HepG2 (cell line): ENCODE results near the gene COPZ1. TPM values are rescaled to one million over a fixed set of nuclear protein-coding genes. Genes with fewer than 3 reads are reported as not detected.
A peak's percentile ranks its signal among the peaks of the same experiment; 100 is the strongest.

Experiments used
- ATAC-seq: fragments of 200-7000 bp; cut with Tn5 transposase; 3 replicates; pipeline ENCODE4 v1.9.1; 2020; ENCODE audit warnings: mild to moderate bottlenecking, moderate library complexity
- BruUV-seq: library from RNA; stranded (reverse); fragments of 400-500 nt; replicated peaks from 2 replicates; lab custom pipeline; 2021; lab: Mats Ljungman, UMichigan
- CTCF ChIA-PET: fragments of 300-600 bp; formaldehyde crosslinking; extraction: SDS; loops from one replicate; lab custom pipeline; 2021; ENCODE audit warnings: low total read pairs, inconsistent platforms, low intra/inter-chr PET ratio; lab: Yijun Ruan, JAX
- POLR2A ChIA-PET: fragments of 350-600 bp; sonication (Branson Sonifier 250); formaldehyde crosslinking; loops from one replicate; lab custom pipeline; 2020; ENCODE audit warnings: antibody characterized with exemption, inconsistent platforms; lab: Yijun Ruan, JAX
- DNase-seq: peaks from one replicate; pipeline ENCODE4 v3.0.0-alpha.2; 2015; ENCODE audit warnings: low spot score
- FAIRE-seq: peaks from 3 replicates; lab custom pipeline; 2011; peaks lifted over from hg19 to GRCh38; lab: Jason Lieb, UNC
- H2AFZ ChIP-seq: one replicate; pipeline ENCODE4 v1.6.1; 2011; ENCODE audit warnings: low read length, inconsistent platforms
- H3K27ac ChIP-seq: fragments of 300-600 bp; 3 replicates; pipeline ENCODE4 v1.8.0; 2011; ENCODE audit warnings: mixed run types, mild to moderate bottlenecking, mixed read lengths, low read length, inconsistent platforms; ENCODE audit not compliant: insufficient read depth; ENCODE audit errors: extremely low read length
- H3K27me3 ChIP-seq, 2 experiments: fragments of 200-600 bp in 1 of 2; 2 replicates in 1 of 2; 3 replicates in 1 of 2; pipeline versions ENCODE4 v1.6.0 to v1.8.0; 2011; ENCODE audit warnings: low read length in 2 of 2, mild to moderate bottlenecking in 2 of 2, moderate library complexity in 2 of 2, inconsistent platforms in 1 of 2; ENCODE audit not compliant: insufficient read depth in 2 of 2, control insufficient read depth in 1 of 2
- H3K36me3 ChIP-seq, 2 experiments: fragments of 200-600 bp in 1 of 2; replicated peaks in 1 of 2; 2 replicates in 1 of 2; 3 replicates in 1 of 2; pipeline versions ENCODE4 v1.5.1 to v1.8.0; 2011; ENCODE audit warnings: low read length in 2 of 2, inconsistent platforms in 1 of 2; ENCODE audit not compliant: insufficient read depth in 2 of 2, control insufficient read depth in 1 of 2
- H3K4me1 ChIP-seq: 2 replicates; pipeline ENCODE4 v1.5.1; 2012; ENCODE audit warnings: low read length, inconsistent platforms; ENCODE audit not compliant: insufficient read depth
- H3K4me2 ChIP-seq: 2 replicates; pipeline ENCODE4 v1.6.0; 2011; ENCODE audit warnings: low read depth, low read length, inconsistent platforms
- H3K4me3 ChIP-seq, 3 experiments: fragments of 200-600 bp in 1 of 3; sonication (generic), shearing (Covaris generic) in 1 of 3; replicated peaks in 1 of 3; 2 replicates each; pipeline ENCODE4 v1.5.1; 2011 to 2016; ENCODE audit warnings: low read length in 3 of 3, inconsistent platforms in 2 of 3, low read depth in 2 of 3, mild to moderate bottlenecking in 2 of 3, control low read depth in 1 of 3, mixed read lengths in 1 of 3; ENCODE audit not compliant: insufficient read depth in 1 of 3
- H3K79me2 ChIP-seq: one replicate; pipeline ENCODE4 v1.6.1; 2011; ENCODE audit warnings: low read length, inconsistent platforms; ENCODE audit not compliant: insufficient read depth
- H3K9ac ChIP-seq: 2 replicates; pipeline ENCODE4 v1.6.0; 2011; ENCODE audit warnings: mild to moderate bottlenecking, low read depth, low read length, inconsistent platforms; ENCODE audit not compliant: insufficient read depth
- H3K9me3 ChIP-seq: 2 replicates; pipeline ENCODE4 v1.5.1; 2012; ENCODE audit warnings: mild to moderate bottlenecking, low read length
- H4K20me1 ChIP-seq: 2 replicates; pipeline ENCODE4 v1.6.0; 2011; ENCODE audit warnings: inconsistent platforms, mild to moderate bottlenecking, low read length, moderate library complexity; ENCODE audit not compliant: insufficient read depth
- BATF2 ChIP-seq: sonication (generic); formaldehyde crosslinking; IDR thresholded peaks from 2 replicates; pipeline ENCODE4 v1.8.0; 2022; ENCODE audit warnings: mild to moderate bottlenecking, missing genetic modification reagents, moderate library complexity
- CTCF ChIP-seq: sonication (generic); formaldehyde crosslinking; IDR thresholded peaks from 2 replicates; pipeline ENCODE4 v1.5.0; 2020; ENCODE audit warnings: mild to moderate bottlenecking, missing genetic modification reagents, moderate library complexity
- GTF2F1 ChIP-seq: fragments of 150-350 bp; IDR thresholded peaks from 2 replicates; pipeline ENCODE4 v1.6.1; 2014; ENCODE audit warnings: low read length
- HNRNPK ChIP-seq: fragments of 200-400 bp; formaldehyde crosslinking; IDR thresholded peaks from 2 replicates; pipeline ENCODE4 v1.6.1; 2018; ENCODE audit warnings: low read length, low read depth, moderate library complexity, mild to moderate bottlenecking; ENCODE audit not compliant: poor library complexity, severe bottlenecking
- HOXA7 ChIP-seq: sonication (generic); formaldehyde crosslinking; IDR thresholded peaks from 2 replicates; pipeline ENCODE4 v1.8.1; 2022; ENCODE audit warnings: mild to moderate bottlenecking, missing genetic modification reagents, moderate library complexity
- IRF9 ChIP-seq: sonication (generic); formaldehyde crosslinking; IDR thresholded peaks from 2 replicates; pipeline ENCODE4 v1.8.0; 2022; ENCODE audit warnings: missing genetic modification reagents, mild to moderate bottlenecking, borderline replicate concordance
- SUZ12 ChIP-seq: fragments of 150-350 bp; IDR thresholded peaks from 2 replicates; pipeline ENCODE4 v1.6.1; 2014; ENCODE audit warnings: low read depth, low read length
- ZBTB33 ChIP-seq: sonication (generic); formaldehyde crosslinking; IDR thresholded peaks from 2 replicates; pipeline ENCODE4 v1.4.0; 2020; ENCODE audit warnings: missing genetic modification reagents
- ZSCAN29 ChIP-seq: sonication (generic); formaldehyde crosslinking; conservative IDR thresholded peaks from 2 replicates; pipeline ENCODE4 v1.4.0; 2020; ENCODE audit warnings: mild to moderate bottlenecking, missing genetic modification reagents
- WGBS: methylation state at CpG from one replicate; pipeline ENCODE4 v1.1.6; 2017; ENCODE audit warnings: low lambda C conversion rate; 5-methylcytosine and 5-hydroxymethylcytosine counted together
- in situ Hi-C: cut with HindIII; loops from 2 replicates; pipeline ENCODE4 v1.10.0; 2017; ENCODE audit warnings: low pct_unique_long_range_greater_than_20kb; ENCODE audit not compliant: extremely low pct_ligation_motif_present
- intact Hi-C: fragments of 100-400 bp; cut with micrococcal nuclease; formaldehyde crosslinking; loops from one replicate; pipeline ENCODE4 v1.10.0; 2022; ENCODE audit not compliant: unreplicated experiment
- polyA plus RNA-seq, 8 experiments: library from polyadenylated mRNA; depleted of rRNA in 3 of 8; stranded (reverse) in 7 of 8; unstranded in 1 of 8; fragments of >200 nt; fragmentation: Illumina TruSeq in 4 of 8; extraction: Trizol in 4 of 8; gene quantifications; 2 replicates each; pipeline versions ENCODE4 v1.2.1 to v1.2.3, GENCODE V29; 2011 to 2016; ENCODE audit warnings: low read depth in 4 of 8, missing spikeins in 1 of 8, mixed read lengths in 1 of 8; ENCODE audit not compliant: insufficient read depth in 1 of 8
- total RNA-seq, 5 experiments: library from RNA; depleted of rRNA; stranded (reverse); fragments of >200 nt; fragmentation: Illumina TruSeq; extraction: Trizol; gene quantifications; 2 replicates each; pipeline ENCODE4 v1.2.3, GENCODE V29; 2016; ENCODE audit warnings: low read depth in 1 of 5

The COPZ1 gene
- total and polyA plus RNA-seq, 2 of the 13 experiments (the other 11 are each of a cell fraction or from before 2014, with no cell fraction given) = 125 to 184 TPM

- peaks cover 21% of the 10 kb centered on the region for H3K4me1 ChIP-seq
- H3K36me3 ChIP-seq = no peaks in the 10 kb centered on the region
- no peak overlapping the region for H3K4me3 ChIP-seq
- H2AFZ ChIP-seq = no peak overlapping the region
- in situ Hi-C loops (loop anchor here (5.0 to 10.0 kb wide), 3 partner anchors 117 to 375 kb away; no protein-coding TSS in a partner anchor), intact Hi-C loops (loop anchor here (5.0 to 10.0 kb wide), 2 partner anchors 132 to 365 kb away; partner anchors contain the start of genes HOXC8 and HOXC9)
- H3K27ac ChIP-seq = no peak overlapping the region
- ATAC-seq (no peak), FAIRE-seq (no peak), DNase-seq (no peak)
- H3K4me2 ChIP-seq = no peak overlapping the region
- ChIA-PET CTCF (interaction anchor here (1.6 to 3.9 kb wide), 2 partner anchors 10 to 150 kb away, joined by 10 to 27 read pairs; no protein-coding TSS in a partner anchor), POLR2A (interaction anchor here (0.7 kb wide), 1 partner anchor 9 kb away, joined by 4 read pairs; no protein-coding TSS in a partner anchor)
- BruUV-seq = no TSS peak
- no peaks in the 10 kb centered on the region for H4K20me1 ChIP-seq
- H3K9me3 ChIP-seq = no peaks in the 10 kb centered on the region
- peaks cover 1 to 12% of the 10 kb centered on the region in 2 experiments; a peak in 2 of 5 replicates for H3K27me3 ChIP-seq
- no peaks in the 10 kb centered on the region for H3K79me2 ChIP-seq
- TF ChIP-seq ZSCAN29 (CRISPR knock-in tag) (no peak), BATF2 (no peak), IRF9 (no peak)
- 58% methylated on average over 13 of the region's 21 CpGs for WGBS
- no peak overlapping the region for H3K9ac ChIP-seq
Observed at GRCh38 chr12:54369597-54370131, 44.7 kb downstream of the COPZ1 start.

GRCh38 chr12:54370171-54370730 is 45.3 kb downstream of the COPZ1 start:
- Histone ChIP-seq H3K27me3 (peaks cover 1 to 12% of the 10 kb centered on the region in 2 experiments; a peak in 2 of 5 replicates), H3K36me3 (no peaks in the 10 kb centered on the region), H2AFZ (no peak overlapping the region), H3K4me3 (no peak overlapping the region), H3K9ac (no peak overlapping the region), H3K4me2 (no peak overlapping the region), H3K79me2 (no peaks in the 10 kb centered on the region), H4K20me1 (no peaks in the 10 kb centered on the region), H3K9me3 (no peaks in the 10 kb centered on the region), H3K27ac (no peak overlapping the region), H3K4me1 (peaks cover 21% of the 10 kb centered on the region)
- in situ Hi-C loops (loop anchor here (10.0 kb wide), 1 partner anchor 375 kb away; no protein-coding TSS in a partner anchor), intact Hi-C loops (no loop called here)
- POLR2A ChIA-PET = interaction anchor here (0.7 kb wide), 1 partner anchor 9 kb away, joined by 4 read pairs; no protein-coding TSS in a partner anchor
- DNase-seq = no peak
- 80% methylated on average over 43 of the region's 44 CpGs for WGBS
- BruUV-seq = no TSS peak
- CTCF ChIA-PET = interaction anchor here (3.9 kb wide), 1 partner anchor 9 kb away, joined by 27 read pairs; no protein-coding TSS in a partner anchor
- ATAC-seq = peak; percentile 28; the same call in 2 of the 3 replicates
- no peak for FAIRE-seq
- no peak for TF ChIP-seq GTF2F1
- no peak for TF ChIP-seq SUZ12
- peak; percentile 89 for TF ChIP-seq ZBTB33 (CRISPR knock-in tag)
- no peak for TF ChIP-seq HOXA7 (CRISPR knock-in tag)
- TF ChIP-seq CTCF (CRISPR knock-in tag) = peak; percentile 46
- TF ChIP-seq HNRNPK = peak; percentile 44
